SKM-1 treated with dmso at 0.1 percent for 144 hours (cell line): Measurements from ENCODE around the gene TFAP2E.
A peak's percentile ranks its signal among the peaks of the same experiment; 100 is the strongest.

Source experiments
- DNase-seq: peaks from one replicate; lab custom pipeline; 2025; ENCODE audit not compliant: unreplicated experiment; lab: John Stamatoyannopoulos, UW

Gene TFAP2E

DNA sequence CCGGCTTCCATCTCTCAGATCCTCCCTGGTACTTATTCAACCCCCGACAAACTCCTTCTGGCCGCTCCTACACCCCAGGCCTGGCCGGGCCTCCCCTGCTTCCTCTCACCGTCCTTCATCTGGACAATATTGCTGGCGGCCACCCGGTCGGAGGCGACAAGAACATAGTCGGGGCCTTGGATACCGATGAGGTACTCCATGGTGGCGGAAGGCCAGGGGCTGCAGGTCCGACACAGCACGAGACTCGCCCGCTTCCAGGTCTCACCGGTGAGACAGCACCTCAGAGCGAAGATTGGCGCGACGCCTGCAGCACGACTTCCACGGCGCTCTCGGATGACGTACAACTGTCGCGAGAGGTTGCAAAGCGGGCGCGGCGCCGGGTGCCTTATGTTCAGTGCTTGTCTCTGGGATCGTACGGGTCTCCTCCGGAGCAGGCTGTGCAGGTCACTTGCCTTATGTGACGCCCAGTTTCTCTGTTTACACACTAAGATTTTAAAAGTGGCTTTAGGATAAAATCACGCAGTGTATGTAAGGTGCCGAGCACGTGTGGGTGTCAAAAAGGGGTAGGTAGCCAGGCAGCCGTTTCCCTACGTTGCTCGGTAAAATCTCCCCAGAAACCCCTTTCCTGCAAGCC, 68.2 kb downstream of the TFAP2E start, which contains the start of gene PSMB2:
PSMB2 (minus strand) TSS at position 294 of the 634 bp plus-strand sequence; CDS start at position 200, 94 bp downstream.
- DNase-seq, result peak; percentile 93

DNA sequence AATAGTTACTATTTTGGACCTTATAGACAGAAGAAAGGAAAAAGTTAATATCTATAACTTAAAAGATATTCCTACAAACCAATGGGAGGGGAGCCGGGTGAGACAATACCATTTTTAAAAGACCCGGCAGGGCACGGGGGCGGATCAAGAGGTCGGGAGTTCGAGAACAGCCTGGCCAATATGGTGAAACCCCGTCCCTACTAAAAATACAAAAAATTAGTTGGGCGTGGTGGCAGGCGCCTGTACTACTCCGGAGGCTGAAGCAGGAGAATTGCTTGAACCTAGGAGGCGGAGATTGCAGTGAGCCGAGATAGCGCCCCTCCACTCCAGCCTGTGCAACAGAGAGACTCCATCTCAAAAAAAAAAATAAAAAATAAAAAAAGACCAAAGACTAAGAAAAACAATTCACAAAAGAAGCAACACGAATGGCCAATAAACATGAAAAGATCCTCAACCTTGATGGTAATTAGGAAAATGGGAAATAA, 69.4 kb downstream of the TFAP2E start:
- DNase-seq, result no peak

DNA sequence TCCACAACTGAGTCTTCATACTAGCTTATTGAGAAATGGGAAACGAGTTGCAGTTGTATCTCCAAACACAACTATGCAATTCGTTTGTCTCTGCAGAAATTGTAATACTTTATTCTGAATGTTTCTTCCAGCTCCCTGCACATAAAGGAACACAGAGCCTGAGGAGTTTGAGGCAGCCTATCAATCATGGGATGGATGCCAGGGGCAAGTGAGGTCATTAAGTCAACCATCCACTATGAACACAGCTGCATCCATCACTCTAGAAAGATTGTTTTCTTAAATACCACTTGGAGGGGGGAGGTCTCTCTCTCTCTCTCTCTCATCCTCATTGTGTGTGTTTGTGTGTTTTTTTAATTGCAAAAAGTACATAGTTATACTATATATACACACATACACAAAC, 71.1 kb downstream of the TFAP2E start:
- DNase-seq, result no peak
